GM12874 (cell line): ENCODE data around the gene WDR38.

ENCODE experiments used
- CTCF ChIP-seq: IDR thresholded peaks from 2 replicates; pipeline ENCODE4 v1.5.1; 2011; ENCODE audit warnings: low read depth, mild to moderate bottlenecking, control low read depth, low read length, moderate library complexity; ENCODE audit not compliant: insufficient read depth

WDR38 gene

GRCh38 chr9:124877021-124877782, 23.9 kb downstream of the WDR38 start:
- TF ChIP-seq CTCF, result no peak

GRCh38 chr9:124878021-124878420, 24.8 kb downstream of the WDR38 start:
- no peak for TF ChIP-seq CTCF

GRCh38 chr9:124878518-124878917, 25.3 kb downstream of the WDR38 start:
- no peak for TF ChIP-seq CTCF

- no peak for TF ChIP-seq CTCF
These were observed 26.0 kb downstream of the WDR38 start for GRCh38 chr9:124879226-124879625.

GRCh38 chr9:124880501-124880900, 27.2 kb downstream of the WDR38 start:
- no peak for TF ChIP-seq CTCF

GRCh38 chr9:124881138-124881743, 28.0 kb downstream of the WDR38 start:
- no peak for TF ChIP-seq CTCF

- TF ChIP-seq CTCF, result no peak
These were observed 29.0 kb downstream of the WDR38 start for GRCh38 chr9:124882231-124882630.
